Stimulated activated CD4-positive, alpha-beta T cell treated with anti-CD3 and anti-CD28 coated beads, TNF-alpha, amount 100 ng/mL, for 48 hours (primary cell): ENCODE results near the gene POLR1D.

Source experiments
- DNase-seq, 3 donors: peaks; one replicate each; pipeline ENCODE4 v3.0.0-alpha.2; 2020; ENCODE audit warnings: low read depth in 3 of 3

The POLR1D gene, protein sequence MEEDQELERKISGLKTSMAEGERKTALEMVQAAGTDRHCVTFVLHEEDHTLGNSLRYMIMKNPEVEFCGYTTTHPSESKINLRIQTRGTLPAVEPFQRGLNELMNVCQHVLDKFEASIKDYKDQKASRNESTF

DNA sequence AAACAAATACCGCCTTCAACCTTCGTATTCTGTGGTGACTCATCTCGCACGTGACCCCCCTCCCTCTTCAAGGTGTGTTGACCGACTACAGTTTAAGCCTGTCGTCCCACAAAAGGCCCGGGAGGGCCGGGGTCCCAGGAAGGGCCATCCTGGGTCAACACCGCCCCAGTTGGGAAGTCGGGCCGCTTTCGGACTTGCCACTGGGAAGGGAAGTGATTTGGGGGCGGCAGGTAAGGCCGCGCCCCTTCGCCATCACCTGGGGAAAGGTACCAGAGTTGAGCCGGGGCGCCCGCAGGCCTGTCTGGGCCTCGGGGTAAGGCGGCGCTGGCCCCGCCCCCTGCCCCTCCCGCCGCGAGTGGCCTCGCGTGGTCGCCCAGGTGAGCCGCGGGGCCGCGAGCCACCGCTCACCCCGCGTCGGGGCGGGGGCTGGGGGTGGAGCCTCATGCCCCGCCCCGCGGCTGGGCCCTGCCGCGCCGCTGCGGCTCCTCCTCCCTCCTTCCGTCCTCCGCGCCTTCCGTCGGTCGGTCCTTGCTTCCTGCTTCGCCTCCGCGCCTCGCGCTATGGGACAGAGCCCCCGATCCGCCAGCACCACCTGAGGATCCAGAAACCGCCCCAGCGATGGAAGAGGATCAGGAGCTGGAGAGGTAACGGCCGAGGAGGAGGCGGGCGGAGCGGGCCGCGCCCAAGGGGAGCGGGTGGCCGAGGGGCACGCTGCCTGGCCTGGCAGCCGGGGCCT is at the start of gene POLR1D:
Gene POLR1D, plus strand, starts transcription at position 527 of the 736 bp plus-strand sequence. Its CDS starts 92 bp downstream, at position 619.
- DNase-seq: peak; percentile 53 to 73 (median 62)

DNA sequence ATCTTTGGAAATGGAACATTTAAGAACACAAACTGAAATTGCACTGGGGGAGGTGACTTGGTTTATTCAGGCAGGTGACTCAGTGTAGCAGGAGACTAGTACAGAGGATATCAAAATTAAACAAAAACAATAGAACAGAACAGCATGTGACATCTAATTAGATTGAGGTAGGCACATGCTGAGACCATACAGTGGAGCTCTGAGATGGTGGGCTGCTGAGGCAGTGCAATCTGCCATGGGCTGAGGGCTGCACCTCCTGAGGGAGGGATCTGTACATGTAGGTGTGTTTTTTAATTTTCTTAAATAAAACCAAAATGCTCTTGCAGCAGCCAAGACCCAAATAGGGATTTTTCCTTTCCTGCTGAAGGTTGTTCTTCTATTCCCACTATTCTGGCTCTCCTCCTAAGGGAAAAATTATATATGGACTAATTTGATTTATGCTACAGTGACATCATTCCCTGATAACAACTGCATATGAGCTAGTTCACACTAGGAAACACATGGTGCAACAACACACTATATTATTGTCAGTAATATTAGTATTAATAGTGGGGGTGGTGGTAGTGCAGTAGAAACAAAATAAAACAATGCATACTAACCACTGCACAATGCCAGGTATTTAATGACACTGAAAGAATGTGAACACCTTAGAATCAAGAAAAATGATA is 49.3 kb upstream of the POLR1D start:
- no peak for DNase-seq

DNA sequence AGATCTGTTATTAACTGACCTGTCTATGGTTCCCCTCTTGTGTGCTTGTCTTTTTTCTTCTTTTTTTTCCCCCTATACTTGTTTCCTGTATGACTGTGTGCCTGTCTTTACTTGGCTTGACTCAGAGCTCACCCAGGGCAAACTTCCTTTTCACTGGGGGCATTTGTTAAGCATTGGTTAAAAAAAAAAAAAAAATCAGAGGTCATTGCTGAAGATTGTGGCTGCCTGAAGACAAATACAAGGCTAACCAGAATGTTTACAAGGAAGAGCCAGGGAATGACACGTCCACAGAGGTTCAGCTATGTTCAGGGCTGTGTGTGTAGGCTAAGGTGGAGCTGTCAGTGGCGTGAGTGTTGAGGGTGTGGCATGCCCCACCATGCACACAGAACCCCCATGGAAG is 48.4 kb upstream of the POLR1D start:
- DNase-seq: no peak

DNA sequence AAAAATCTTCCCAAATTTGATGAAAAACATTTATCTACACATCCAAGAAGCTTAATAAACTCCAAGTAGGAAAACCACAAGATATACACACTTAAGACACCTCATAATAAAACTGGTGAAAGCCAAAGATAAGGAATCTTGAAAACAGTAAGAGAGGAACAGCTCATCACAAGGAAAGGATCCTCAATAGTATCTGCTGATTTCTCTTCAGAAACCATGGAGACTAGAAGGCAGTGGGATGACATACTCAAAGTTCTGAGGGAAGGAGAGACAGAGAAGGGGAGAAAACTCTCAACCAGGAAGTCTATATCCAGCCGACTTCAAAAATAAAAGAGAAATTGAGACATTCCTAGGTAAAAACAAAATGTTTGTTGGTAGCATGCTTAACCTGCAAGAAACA is 47.0 kb upstream of the POLR1D start:
- no peak for DNase-seq

DNA sequence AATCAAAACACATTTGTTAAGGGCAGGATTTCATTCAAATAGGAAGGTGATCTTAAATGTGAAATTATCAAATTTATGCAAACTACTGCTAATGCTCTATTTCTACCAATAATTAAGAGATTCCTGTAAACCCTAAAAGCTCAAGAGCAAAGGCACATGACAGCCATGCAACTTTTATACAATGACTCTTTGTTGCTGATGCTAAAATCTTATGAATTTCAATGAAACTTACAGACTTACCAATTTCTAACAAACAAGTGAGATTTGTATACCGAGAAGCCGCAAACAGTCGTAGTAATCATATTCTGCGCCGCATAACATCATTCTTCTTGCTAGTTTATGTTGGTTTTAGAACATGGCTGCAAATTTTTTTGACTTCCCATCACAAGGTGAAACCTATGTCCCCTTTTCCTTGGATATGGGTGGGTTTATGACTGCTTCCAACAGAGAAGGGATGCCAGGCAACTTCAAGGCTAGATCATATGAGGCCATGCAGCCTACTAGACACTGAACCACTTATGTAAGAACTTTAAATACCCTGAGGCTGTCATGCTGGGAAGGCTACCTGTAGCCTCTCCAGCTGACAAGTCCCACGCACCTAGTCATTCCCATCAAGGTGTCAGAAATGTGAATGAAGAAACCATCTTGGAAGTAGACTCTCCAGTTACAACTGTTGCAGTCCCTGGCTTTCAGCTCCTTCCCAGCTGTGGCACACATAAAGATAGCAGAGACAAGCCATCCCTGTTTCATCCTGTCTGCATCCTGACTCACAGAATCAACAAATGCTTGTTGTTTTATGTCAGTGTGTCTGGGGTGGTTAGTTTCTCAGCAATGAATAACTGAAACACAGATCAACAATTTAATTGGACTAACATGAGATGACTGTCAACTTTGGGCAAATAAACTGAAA is 43.3 kb upstream of the POLR1D start:
- DNase-seq: no peak

DNA sequence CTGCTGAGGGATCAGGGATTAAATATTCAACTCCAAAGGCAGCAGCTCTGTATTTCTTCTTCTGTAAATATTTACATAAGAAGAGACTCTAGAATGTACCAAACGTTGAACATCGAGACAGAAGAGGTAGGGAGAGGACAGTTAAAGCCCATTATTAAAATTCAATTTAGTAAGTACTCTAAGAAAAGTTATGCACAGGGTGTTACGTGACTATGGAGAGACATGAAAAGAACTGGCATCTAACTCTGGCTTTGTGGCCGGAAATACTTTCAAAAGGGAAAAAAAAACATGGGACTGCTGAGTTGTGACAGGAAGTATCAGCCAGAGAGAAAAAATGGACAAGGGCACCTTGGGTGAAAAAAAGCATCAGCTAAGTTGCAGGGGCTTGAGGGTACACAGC is 38.0 kb upstream of the POLR1D start:
- no peak for DNase-seq

DNA sequence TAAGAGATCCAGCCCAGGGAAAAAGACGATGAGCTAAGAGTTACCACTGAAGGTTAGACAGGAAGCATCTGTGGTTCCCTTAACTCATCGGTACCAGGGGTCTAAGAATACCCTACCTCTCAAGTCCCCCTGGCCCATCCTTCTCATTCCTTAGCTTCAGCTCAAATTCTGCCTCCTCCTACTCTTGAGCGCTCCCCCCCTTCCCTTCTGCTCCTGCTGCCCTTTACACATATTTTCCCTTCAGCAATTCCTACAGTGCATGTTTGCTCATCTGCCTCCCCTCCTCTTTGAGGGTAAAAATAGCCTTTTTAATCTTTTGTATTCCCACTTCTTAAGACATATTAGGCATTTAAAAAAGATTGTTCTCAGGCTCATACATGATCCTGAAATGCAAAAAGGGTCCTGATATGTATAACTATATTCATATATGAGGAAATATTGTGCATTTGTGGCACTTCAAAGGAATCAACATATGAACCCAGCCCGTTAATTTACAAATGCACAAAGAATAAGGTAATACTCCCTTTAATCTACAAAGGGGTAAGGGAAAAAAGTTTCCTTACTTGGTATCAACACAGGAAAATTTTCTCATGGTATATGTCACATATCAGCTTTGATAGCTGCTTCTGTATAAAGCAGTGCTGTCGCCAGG is 34.5 kb upstream of the POLR1D start:
- DNase-seq: no peak

DNA sequence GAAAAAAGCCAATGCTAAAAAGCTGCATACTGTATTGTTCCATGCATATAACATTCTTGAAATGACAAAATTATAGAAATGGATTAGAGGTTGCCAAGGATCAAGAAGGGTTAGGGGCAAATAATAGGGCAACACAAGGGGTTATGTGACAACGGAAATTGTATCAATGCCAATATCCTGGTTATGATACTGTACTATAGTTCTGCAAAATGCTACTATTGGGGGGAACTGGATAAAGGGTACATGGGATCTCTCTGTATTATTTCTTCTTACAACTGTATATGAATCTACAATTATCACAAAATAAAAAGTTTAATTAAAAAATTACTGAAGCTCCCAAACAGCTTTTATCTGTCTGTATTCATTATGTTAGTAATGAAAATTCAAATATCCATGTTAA is 33.3 kb upstream of the POLR1D start:
- no peak for DNase-seq

DNA sequence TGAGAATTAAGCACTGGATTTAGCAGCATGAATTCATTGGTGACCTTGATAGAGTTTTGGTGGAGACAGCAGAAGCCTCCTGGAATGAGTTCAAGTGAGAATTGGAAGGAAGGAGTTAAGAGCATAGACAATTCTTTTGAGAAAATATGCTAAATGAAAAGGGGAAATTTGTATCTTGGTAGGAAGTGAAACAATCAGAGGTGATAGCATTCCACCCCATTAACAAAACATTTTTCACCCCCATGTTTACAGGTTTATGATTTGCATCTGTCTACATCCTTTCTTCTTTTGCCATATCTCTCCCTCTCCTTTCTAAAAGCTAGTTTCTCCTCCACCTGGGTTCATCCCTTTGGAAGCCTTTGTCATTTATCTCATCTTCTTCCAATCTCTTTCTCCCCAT is 28.8 kb upstream of the POLR1D start:
- DNase-seq: no peak

DNA sequence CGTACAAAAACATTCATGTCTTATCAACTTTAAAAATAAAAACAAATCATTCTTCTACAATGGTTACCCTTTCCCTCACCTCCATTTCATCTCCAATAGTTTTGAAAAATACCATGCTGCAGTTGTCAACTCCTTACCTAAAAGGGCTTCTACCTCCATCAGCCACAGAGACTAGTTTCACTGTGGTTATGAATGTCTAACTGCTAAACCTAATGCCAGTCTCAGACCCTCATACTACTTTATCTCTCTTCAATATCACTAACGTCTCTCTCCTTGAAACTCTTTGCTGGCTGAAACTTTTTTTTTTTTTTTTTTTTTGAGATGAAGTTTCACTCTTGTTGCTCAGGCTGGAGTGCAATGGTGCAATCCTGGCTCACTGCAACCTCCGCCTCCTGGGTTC is 28.4 kb upstream of the POLR1D start:
- DNase-seq: no peak

DNA sequence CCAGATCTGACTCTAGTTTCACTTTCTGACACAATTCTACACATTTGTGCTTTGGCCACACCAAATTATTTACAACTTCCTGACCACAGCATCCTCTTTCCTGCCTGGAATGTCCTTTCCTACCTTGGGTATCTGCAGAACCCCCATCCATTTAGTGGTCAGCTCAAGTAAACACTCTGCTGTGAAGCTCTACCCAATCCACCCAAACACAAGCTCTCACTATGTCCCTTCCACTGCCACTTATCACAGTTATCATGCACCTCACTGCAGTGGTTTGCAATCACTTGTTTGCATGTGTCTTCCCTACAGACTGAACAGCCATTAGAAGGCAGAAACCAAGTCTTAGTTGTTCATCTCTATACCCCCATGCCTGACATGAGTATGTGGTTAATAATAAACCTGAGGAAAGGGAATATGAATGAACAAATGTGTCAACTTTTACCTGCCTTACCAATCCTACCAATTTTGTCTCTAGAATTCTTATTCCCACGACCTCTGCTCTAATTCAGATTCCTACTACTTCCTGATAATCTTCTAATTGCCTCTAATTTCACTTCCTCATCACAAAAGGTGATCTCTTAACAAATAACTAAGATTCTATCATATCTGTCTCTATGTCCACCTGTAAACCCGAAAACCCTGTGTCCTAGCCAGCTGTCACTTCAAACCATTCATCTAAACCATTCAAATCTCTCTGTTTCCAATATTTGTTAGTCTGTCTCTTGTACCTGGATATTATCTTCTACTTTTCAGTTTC is 26.5 kb upstream of the POLR1D start:
- DNase-seq: no peak

DNA sequence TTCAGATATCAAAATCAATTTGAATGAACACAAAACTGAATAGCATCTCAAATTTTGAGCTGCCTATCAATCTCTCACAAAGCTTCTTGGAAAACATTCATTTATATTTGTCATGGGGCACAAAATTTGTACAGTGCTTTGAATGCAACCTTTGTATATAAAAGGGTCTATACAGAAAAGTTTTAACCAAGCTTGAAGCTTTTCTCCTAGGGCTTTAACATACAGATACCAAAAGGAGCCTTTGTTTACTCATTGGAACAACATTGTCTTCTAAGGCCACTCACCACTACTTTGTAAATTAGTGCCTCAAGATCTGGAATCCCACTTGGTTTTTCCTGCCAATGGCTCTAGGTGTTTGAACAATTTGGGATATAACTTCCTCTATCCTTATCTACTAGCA is 22.6 kb upstream of the POLR1D start:
- DNase-seq: no peak

DNA sequence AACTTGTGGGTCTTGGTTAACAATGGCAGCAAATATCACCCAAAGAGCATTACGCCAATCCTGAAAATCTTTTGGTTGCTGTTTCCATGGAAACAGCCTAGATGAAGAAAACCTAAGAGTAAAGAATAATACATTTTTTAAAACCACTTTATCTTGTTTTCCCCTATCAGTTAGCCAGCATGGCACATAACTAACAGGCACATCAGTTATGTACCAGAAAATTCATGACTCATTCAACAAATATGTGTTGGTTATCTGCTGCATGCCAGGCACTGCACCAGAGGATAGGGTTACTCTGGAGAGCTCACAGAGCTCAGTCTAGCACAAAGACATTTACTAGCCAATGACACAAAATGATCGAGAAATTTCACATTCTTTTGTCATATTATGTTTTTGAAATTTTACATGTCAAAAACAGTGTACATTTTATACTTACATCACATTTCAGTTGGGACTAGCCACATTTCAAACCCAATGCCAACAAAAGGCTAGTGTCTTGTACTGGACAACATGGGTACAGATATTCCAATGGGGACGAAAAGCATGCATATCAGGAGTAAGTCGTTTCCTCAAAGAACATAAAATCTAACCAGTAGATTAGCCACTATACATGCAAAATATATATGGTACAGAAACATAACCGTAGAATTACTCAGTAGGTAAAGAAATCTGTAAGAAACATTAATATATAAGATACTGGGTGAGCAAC is 21.7 kb upstream of the POLR1D start:
- DNase-seq: no peak

DNA sequence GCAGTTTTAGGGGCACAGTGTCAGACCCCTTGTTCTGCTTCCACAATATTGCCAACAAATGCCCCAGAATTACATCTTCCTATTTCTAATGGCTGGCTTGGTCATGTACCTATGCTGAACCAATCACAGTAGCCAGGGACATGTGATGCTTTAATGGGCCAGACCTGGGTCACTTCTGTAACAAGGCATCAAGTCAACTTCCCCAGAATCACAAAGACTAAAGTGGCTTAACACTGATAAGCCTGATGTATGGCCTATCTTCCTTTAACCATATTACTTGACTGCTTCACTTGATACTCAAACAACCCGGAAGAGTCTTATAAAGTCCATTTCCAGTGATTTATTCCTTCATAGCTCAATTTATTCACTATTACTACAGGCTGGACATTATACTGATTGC is 21.0 kb upstream of the POLR1D start:
- DNase-seq: no peak

DNA sequence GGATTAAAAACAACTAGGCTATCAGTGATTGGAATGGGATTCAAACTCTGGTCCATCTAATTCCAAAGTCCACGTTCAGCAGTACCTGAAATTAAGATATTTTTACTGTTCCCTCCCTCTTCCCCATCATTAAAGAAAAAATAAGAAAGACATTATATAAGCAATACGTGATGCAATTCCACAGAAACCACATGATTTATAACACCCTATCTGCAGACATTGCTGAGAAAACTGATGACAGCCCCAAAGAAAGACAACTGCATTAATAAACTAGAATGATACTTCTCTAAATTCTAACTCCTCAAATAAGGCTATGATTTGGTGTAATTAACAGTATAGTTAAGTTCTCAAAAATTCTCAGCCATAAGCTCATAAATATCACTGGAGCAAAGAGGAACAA is 20.5 kb upstream of the POLR1D start:
- no peak for DNase-seq

DNA sequence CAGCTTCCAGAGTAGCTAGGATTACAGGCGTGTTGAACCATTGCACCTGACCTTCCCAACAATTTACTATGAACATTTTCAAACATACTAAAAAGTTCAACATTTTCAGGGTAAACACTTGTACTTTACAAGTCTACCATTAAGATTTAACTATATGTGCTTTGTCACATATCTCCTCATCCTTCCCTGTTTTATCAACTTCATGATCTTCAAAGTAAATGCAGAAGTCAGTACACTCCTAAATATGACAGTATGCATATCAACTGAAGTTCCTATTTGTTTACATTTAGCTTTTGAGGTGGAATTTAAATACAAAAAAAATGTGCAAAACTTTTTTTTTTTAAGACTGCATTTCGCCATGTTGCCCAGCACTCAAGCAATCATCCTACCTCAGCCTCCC is 19.9 kb upstream of the POLR1D start:
- no peak for DNase-seq

DNA sequence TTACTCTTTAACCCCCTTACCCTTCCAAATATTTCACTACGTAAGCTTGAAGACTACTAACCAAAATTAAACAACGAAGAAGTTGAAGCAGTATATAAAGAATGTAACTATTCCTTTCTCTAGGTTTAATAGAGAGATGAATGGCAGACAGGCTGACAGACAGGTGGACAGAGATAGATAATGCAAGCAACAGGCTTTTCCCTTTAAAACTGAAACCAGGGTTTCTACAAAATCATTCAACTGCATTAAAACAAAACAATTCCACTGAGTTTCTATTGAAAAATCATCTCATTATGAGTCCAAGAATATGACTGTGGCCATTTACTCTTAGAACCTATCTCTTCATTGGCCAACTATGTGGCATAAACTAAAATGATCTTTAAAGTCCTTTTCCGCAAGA is 16.6 kb upstream of the POLR1D start:
- no peak for DNase-seq

DNA sequence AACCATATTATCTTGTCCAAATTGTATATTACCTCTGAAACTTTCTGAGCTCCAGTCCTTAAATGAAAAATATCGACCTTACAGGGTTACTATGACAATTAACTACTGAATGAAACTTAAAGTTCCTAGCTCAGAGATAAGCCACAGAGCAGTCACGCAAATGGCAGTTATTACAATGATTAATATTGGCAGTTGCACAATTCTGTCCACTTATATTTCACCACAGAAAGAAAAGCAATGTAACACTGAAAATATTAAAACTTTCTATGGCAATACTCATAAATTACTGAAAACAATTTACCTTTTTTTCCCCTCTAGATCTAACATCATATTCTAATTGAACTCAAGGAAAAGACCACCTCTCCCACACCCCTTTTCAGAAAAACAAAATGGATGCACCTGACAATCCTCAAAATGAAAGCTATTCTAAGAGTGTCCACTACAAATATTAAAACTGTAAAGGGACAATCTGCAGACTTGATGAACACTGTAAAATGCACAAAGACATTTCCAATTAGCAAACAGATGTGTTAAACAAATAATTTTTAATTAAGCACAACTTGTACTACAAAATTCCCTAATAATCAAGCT is 16.0 kb upstream of the POLR1D start:
- no peak for DNase-seq

DNA sequence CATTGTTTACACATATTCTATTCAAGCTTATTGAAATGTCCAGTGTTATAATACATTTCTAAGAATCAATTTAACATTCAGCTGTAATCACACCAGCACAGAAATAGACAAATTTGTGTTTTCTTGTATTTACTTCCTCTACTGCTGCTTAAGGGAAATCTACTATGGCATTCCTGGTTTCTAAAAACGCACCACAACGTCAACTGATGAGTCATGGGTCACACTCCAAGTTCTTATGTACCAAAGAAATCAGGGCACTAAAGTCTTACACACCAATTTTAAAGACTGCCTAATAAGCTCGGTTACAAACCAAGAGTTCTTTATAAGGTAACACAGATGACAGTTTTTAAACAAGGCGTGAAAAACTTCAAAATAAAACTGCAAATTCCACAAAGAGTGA is 14.6 kb upstream of the POLR1D start:
- no peak for DNase-seq

DNA sequence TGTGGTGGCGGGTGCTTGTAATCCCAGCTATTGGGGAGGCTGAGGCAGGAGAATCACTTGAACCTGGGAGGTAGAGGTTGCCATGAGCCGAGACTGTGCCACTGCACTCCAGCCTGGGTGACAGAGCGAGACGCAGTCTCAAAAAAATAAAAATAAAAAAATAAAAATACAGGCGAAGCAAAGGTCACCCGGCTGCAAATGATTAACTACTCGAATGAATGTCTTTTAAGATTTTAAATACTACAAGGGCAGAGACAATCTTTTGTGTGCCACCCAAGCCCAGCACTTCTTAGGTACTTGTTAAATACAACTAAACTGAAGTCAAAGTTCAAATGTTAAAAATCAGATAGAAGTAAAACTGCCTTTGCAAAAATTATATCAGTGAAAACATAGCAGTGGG is 8.1 kb upstream of the POLR1D start:
- DNase-seq: no peak
